Ovary (tissue), 9 donors: ENCODE measurements around the gene SP2. TPM values are rescaled to one million over a fixed set of nuclear protein-coding genes. Genes with fewer than 3 reads are reported as not detected.

Experiments used
- DNase-seq, 5 donors: peaks; one replicate each; pipeline ENCODE4 v3.0.0-alpha.2; 2019 to 2020
- H3K27ac ChIP-seq, 2 donors: fragments of 200-600 bp; one replicate each; pipeline versions ENCODE4 v1.5.1 to v1.8.0; 2019 to 2022
- H3K27me3 ChIP-seq: fragments of 200-600 bp; one replicate; pipeline ENCODE4 v1.8.0; 2022
- H3K36me3 ChIP-seq: fragments of 200-600 bp; sonication (generic); one replicate; pipeline ENCODE4 v1.5.1; 2019
- H3K4me1 ChIP-seq: one replicate; pipeline ENCODE4 v1.8.1; 2013; ENCODE audit warnings: mild to moderate bottlenecking, moderate library complexity; ENCODE audit not compliant: insufficient read depth
- H3K4me3 ChIP-seq: fragments of 200-600 bp; sonication (generic); one replicate; pipeline ENCODE4 v1.5.1; 2017
- H3K9me3 ChIP-seq, 2 donors: fragments of 200-600 bp in 1 of 2; sonication (generic) in 1 of 2; one replicate each; pipeline versions ENCODE4 v1.5.1 to v1.8.1; 2013 to 2019; ENCODE audit warnings: mild to moderate bottlenecking in 1 of 2, moderate library complexity in 1 of 2
- EP300 ChIP-seq: sonication (generic); formaldehyde crosslinking; IDR thresholded peaks from one replicate; pipeline ENCODE4 v1.6.1; 2017; ENCODE audit warnings: antibody characterized with exemption
- POLR2A ChIP-seq: fragments of 450-650 bp; IDR thresholded peaks from one replicate; pipeline ENCODE4 v1.6.1; 2017; ENCODE audit warnings: antibody characterized with exemption, mild to moderate bottlenecking, moderate library complexity
- WGBS, 3 donors: extraction: QIAGEN DNeasy Blood & Tissue Kit in 1 of 3; methylation state at CpG; one replicate each; pipeline versions ENCODE4 v1.1.5 to v1.1.7; 2013 to 2017; 5-methylcytosine and 5-hydroxymethylcytosine counted together
- intact Hi-C, 4 donors: fragments of 100-400 bp; cut with DNase I; formaldehyde crosslinking; loops; one replicate each; pipeline versions ENCODE4 v1.11.0 to v1.15.1; 2022 to 2023
- polyA plus RNA-seq, 2 donors: library from polyadenylated mRNA; stranded (reverse); fragments of 200-250 nt in 1 of 2; fragments of 350-450 nt in 1 of 2; fragmentation: Illumina TruSeq in 1 of 2; extraction: RNeasy Lipid Tissue Mini Kit (QIAGEN cat#74804) in 1 of 2; gene quantifications; one replicate each; pipeline ENCODE4 v1.2.3, GENCODE V29; 2013 to 2014
- total RNA-seq, 7 donors: library from RNA; depleted of rRNA in 2 of 7; stranded (reverse); fragments of >200 nt in 2 of 7; fragmentation: NEBNext Ultra II Directional in 3 of 7; extraction: Animal tissue kit (Norgen Biotek cat#: 25700) in 3 of 7; gene quantifications; one replicate each; pipeline versions ENCODE4 v1.1.0 to v1.2.4, GENCODE V29; 2016 to 2023
- TF ChIP-seq, protein P1 (sequence below), 3 donors: fragments of 450-650 bp in 2 of 3; fragments of 200-600 bp in 1 of 3; IDR thresholded peaks; one replicate each; pipeline versions ENCODE4 v1.5.1 to v1.8.0; 2016 to 2022; ENCODE audit warnings: antibody characterized with exemption in 3 of 3, mild to moderate bottlenecking in 1 of 3
- donor health status: DM: no; HTN: no; CAD: no; lungs with moderate emphysema.
- donor health status: DM: no; HTN: no; CAD: no.
- donor health status: Bipolar disorder and iron deficiency.
- donor health status: DM: yes; HTN: yes; CAD: no.
- donor health status: DM: no; HTN: no; CAD: no.
- donor health status: DM: yes; HTN: yes; CAD: no.

The SP2 gene
- total and polyA plus RNA-seq, 9 donors = 2.6 to 22.5 (median 14.7) TPM

- no peaks in the 10 kb centered on the region for H3K4me1 ChIP-seq
- no peak for DNase-seq
- intact Hi-C loops = no loop called here
- no peak overlapping the region for H3K27ac ChIP-seq
- H3K4me3 ChIP-seq = no peak overlapping the region
- WGBS, 3 donors = 67 to 75% (median 69%) methylated on average over 20 of the region's 20 CpGs
- TF ChIP-seq, protein P1, sequence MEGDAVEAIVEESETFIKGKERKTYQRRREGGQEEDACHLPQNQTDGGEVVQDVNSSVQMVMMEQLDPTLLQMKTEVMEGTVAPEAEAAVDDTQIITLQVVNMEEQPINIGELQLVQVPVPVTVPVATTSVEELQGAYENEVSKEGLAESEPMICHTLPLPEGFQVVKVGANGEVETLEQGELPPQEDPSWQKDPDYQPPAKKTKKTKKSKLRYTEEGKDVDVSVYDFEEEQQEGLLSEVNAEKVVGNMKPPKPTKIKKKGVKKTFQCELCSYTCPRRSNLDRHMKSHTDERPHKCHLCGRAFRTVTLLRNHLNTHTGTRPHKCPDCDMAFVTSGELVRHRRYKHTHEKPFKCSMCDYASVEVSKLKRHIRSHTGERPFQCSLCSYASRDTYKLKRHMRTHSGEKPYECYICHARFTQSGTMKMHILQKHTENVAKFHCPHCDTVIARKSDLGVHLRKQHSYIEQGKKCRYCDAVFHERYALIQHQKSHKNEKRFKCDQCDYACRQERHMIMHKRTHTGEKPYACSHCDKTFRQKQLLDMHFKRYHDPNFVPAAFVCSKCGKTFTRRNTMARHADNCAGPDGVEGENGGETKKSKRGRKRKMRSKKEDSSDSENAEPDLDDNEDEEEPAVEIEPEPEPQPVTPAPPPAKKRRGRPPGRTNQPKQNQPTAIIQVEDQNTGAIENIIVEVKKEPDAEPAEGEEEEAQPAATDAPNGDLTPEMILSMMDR (IDR thresholded peaks at IDR 0.05) = no peak
- TF ChIP-seq POLR2A (no peak), EP300 (no peak)
- H3K27me3 ChIP-seq = no peaks in the 10 kb centered on the region
- H3K36me3 ChIP-seq = no peaks in the 10 kb centered on the region
- no peaks in the 10 kb centered on the region for H3K9me3 ChIP-seq
Measured at GRCh38 chr17:47866941-47867340, 29.1 kb upstream of the SP2 start.

DNA sequence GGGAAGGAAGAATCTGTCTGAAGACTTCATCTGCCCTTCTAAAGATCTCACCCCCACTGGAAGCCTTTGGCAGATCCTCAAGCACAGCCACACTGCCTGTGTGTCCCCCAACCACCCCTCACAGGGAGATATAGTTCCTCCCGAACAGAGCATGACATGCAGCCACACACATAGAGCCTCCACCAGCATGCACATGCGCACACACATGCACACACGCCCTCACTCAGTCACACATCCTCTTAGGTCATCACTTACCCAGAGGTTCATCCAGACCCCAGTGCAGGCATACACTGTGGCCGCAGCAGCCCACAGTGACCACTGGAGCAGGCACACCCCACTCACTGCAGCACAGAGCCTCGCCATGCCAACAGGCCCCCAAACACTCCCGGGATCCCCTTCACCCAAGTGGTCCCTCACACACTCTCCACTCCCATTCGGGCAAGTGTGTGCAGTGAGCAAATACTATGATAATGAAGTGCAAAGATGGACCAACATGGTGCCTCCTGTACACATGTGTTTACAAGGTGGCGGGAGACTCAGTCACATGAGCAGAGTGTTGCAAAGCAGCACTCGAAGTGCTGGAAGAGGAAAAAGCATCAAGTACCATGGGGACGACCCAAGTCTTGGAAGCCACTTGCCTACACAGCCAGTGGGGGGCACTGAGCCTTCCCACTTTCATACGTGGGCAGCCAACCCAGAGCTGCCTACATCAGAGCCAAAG lies 28.1 kb upstream of the SP2 start:
- intact Hi-C loops = no loop called here
- TF ChIP-seq EP300 = no peak
- TF ChIP-seq POLR2A = no peak
- TF ChIP-seq, protein P1 (IDR thresholded peaks at IDR 0.05) = no peak
- no peak for DNase-seq
- H3K27ac ChIP-seq = no peak overlapping the region
- H3K27me3 ChIP-seq = no peaks in the 10 kb centered on the region
- H3K36me3 ChIP-seq = no peaks in the 10 kb centered on the region
- WGBS, 3 donors = 85 to 88% (median 88%) methylated on average over 11 of the region's 11 CpGs
- no peaks in the 10 kb centered on the region for H3K4me1 ChIP-seq
- H3K4me3 ChIP-seq = no peak overlapping the region
- H3K9me3 ChIP-seq = no peaks in the 10 kb centered on the region

DNA sequence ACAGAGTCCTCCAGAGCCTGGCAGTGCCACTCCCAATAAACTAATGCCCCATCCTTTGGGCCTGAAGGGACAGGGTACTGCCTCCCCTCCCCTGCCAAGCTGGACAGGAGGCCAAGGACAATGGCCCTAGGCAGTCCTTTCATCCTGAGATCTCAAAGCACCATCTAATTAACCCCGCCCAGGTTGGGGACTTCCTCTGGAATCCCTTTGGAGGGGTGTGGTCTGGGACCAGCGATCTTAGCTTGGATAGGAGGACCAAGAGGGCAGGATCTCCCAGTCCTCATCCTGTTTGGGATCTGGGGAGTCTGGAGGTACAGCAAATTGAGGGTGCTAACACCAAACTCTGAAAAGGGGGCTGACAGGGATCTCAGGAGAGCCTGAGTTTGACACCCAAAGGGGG lies 26.9 kb upstream of the SP2 start:
- Histone ChIP-seq H3K4me1 (no peaks in the 10 kb centered on the region), H3K27me3 (no peaks in the 10 kb centered on the region), H3K36me3 (no peaks in the 10 kb centered on the region), H3K27ac (no peak overlapping the region), H3K4me3 (no peak overlapping the region), H3K9me3 (no peaks in the 10 kb centered on the region)
- intact Hi-C loops = no loop called here
- WGBS, 3 donors = 47 to 53% (median 48%) methylated on average over 2 of the region's 2 CpGs
- DNase-seq = no peak
- TF ChIP-seq EP300 (no peak), POLR2A (no peak)
- TF ChIP-seq, protein P1 (IDR thresholded peaks at IDR 0.05) = no peak

GRCh38 chr17:47870056-47870455 lies 26.0 kb upstream of the SP2 start:
- no peak overlapping the region for H3K27ac ChIP-seq
- TF ChIP-seq, protein P1 (IDR thresholded peaks at IDR 0.05) = no peak
- TF ChIP-seq EP300 = no peak
- no peak for TF ChIP-seq POLR2A
- no peaks in the 10 kb centered on the region for H3K4me1 ChIP-seq
- H3K27me3 ChIP-seq = no peaks in the 10 kb centered on the region
- no peak for DNase-seq
- intact Hi-C loops = no loop called here
- WGBS, 3 donors = 50 to 77% (median 65%) methylated on average over 1 of the region's 1 CpG
- no peaks in the 10 kb centered on the region for H3K9me3 ChIP-seq
- H3K36me3 ChIP-seq = no peaks in the 10 kb centered on the region
- H3K4me3 ChIP-seq = no peak overlapping the region
